ENCODE results near the gene KLRC3. TPM values are rescaled to one million over a fixed set of nuclear protein-coding genes. Genes with fewer than 3 reads are reported as not detected.
"Not testable (repeated sequence)": the region's sequence is repeated elsewhere in the genome, so short reads cannot be mapped to it uniquely, and the experiment has no call there.

KLRC3 gene
- total RNA-seq, 4 donors from 2014 or later, result 1.5 TPM; not detected in 3

DNA sequence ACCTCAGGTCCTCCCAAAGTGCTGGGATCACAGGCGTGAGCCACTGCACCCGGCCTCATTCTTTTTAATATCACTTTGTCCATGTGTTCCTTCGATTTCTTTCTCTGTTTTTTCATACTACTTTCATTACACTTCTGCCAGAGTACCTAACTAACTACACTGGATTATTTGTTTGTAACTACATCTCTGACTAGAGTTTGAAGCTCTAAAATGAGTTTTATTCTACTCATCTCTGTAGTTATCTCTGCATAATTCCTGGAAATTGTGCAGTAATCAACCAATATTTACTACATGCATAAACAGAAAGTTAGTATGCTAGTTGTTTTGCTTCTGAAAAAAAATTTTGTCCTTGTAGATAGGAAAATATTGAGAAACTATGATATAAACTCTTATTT lies 45.8 kb downstream of the KLRC3 start:
- Histone ChIP-seq H3K27ac (no peak overlapping the region), H3K36me3 (no peaks in the 10 kb centered on the region), H3K27me3 (no peaks in the 10 kb centered on the region), H3K4me3 (no peak overlapping the region), H3K9me3 (no peaks in the 10 kb centered on the region), H3K4me1 (peaks cover 0 to 39% (median 8%) of the 10 kb centered on the region in 3 donors)
- WGBS, 2 donors, result 89 to 98% methylated on average over 3 of the region's 3 CpGs
- DNase-seq, result no peak
- intact Hi-C loops (cut with DNase I), result no loop called here
- TF ChIP-seq POLR2A (IDR thresholded peaks at IDR 0.05), result no peak
- TF ChIP-seq, protein P1, sequence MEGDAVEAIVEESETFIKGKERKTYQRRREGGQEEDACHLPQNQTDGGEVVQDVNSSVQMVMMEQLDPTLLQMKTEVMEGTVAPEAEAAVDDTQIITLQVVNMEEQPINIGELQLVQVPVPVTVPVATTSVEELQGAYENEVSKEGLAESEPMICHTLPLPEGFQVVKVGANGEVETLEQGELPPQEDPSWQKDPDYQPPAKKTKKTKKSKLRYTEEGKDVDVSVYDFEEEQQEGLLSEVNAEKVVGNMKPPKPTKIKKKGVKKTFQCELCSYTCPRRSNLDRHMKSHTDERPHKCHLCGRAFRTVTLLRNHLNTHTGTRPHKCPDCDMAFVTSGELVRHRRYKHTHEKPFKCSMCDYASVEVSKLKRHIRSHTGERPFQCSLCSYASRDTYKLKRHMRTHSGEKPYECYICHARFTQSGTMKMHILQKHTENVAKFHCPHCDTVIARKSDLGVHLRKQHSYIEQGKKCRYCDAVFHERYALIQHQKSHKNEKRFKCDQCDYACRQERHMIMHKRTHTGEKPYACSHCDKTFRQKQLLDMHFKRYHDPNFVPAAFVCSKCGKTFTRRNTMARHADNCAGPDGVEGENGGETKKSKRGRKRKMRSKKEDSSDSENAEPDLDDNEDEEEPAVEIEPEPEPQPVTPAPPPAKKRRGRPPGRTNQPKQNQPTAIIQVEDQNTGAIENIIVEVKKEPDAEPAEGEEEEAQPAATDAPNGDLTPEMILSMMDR (IDR thresholded peaks at IDR 0.05), result no peak

DNA sequence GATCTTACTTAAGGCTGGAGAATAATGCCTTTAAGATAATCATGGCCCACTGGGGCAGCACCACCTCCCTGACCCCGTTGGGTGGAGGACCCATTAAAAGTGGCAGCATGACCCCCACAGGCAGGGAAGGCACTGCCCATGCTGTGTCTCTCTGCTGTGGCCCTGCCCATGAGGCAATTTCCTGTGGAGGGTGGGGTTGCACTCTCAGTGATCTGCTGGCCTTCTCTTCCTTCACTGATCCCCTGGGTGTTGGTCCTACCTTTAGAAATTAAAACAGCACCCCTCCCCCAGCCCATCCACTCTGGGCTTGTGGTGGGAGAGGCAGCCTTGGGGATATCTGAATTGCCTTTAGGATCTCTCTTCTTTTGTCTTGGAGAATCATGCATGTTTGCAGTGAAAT lies 47.8 kb downstream of the KLRC3 start:
- Histone ChIP-seq H3K36me3 (no peaks in the 10 kb centered on the region), H3K4me1 (peaks cover 0 to 36% (median 8%) of the 10 kb centered on the region in 3 donors), H3K4me3 (no peak overlapping the region), H3K9me3 (no peaks in the 10 kb centered on the region), H3K27me3 (no peaks in the 10 kb centered on the region), H3K27ac (peak overlapping the region; percentile 35 to 60 (median 52))
- DNase-seq, result no peak
- 14 to 20% methylated on average over 1 of the region's 1 CpG for WGBS, 2 donors
- intact Hi-C loops (cut with DNase I), result no loop called here
- no peak for TF ChIP-seq POLR2A (IDR thresholded peaks at IDR 0.05)
- TF ChIP-seq, protein P1 (IDR thresholded peaks at IDR 0.05), result no peak

DNA sequence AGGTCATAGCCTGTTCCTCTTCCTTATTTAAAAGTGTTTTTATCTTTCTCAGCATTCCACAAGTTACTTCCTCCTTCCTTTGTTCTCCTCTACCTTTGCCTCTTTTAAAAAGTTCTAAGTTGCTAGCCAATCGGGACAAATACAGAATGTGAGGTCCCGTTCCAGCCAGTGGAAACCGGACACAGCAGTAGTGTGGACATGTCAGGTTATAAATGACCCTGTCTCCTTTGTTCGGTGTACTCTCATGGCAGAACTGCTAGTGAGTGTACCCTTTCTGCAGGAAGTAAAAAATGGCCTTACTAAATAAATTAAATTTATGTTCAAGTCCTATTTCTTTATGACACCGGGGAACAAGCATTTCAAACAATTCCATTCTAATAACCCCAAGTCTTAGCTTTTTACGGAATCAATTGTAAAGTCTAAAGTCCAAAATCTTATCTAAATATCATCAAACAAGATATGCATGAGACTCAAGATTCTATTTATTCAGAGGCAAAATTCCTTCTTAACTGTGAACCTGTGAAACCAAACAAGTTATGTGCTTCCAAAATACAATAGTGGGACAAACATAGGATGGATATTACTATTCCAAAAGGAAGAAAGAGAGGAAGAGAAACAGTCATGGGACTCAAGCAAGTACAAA lies 48.4 kb downstream of the KLRC3 start:
- intact Hi-C loops (cut with DNase I); H3K27me3 ChIP-seq; H3K4me3 ChIP-seq; H3K9me3 ChIP-seq; DNase-seq; H3K36me3 ChIP-seq: not testable (repeated sequence)
- 31 to 35% methylated on average over 6 of the region's 6 CpGs for WGBS, 2 donors
- Histone ChIP-seq H3K4me1 (peaks cover 0 to 37% (median 8%) of the 10 kb centered on the region in 3 donors), H3K27ac (peak overlapping the region in 3 of 4 donors; percentile 43 to 60 (median 60))

DNA sequence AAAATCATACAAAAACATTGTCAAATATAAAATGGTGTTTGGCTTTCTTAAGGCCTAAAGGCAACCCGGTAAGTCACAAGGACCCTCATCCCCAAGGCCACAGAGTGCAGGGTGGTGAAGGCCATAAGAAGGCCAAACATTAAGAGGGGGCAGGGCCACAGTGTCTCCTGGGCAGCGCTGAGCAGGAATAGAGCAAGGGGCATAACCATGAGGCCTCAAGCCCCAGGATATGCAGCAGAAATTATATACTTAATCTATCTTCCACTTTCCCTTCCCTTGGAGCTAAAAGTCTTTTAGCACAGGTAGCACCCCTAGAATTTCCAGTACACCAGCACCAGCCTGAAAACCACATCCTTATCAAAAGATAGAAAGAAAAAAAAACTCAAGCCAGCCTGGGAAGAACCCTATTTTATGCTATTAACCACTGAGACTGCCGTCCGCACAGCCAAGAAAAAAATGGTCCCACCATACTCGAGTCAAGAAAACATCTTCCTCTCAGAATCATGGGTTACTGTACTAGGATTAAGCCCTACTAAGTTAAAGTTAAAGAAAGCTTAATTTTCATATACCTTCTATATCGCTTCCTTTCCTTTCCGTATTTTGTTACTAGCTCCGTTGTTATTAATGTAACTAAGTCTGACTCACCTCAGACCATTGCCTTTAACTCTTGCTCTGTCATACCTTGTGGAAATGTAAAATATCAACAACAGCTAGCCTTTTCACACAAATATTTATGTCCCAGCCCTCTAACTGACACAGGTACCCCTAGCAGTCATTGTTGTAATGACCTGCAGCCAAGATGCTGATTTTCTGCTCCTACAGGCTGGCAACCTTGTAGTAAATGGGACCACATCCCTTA lies 50.6 kb downstream of the KLRC3 start:
- WGBS, 2 donors, result 75 to 80% methylated on average over 8 of the region's 8 CpGs
- TF ChIP-seq POLR2A (IDR thresholded peaks at IDR 0.05), result no peak
- TF ChIP-seq, protein P1 (IDR thresholded peaks at IDR 0.05), result no peak
- DNase-seq, result no peak
- Histone ChIP-seq H3K36me3 (no peaks in the 10 kb centered on the region), H3K4me3 (no peak overlapping the region), H3K4me1 (peaks cover 9 to 58% (median 19%) of the 10 kb centered on the region in 3 donors), H3K27ac (peak overlapping the region in 3 of 4 donors; percentile 1 to 60 (median 60)), H3K9me3 (no peaks in the 10 kb centered on the region), H3K27me3 (no peaks in the 10 kb centered on the region)
- intact Hi-C loops (cut with DNase I), result no loop called here

DNA sequence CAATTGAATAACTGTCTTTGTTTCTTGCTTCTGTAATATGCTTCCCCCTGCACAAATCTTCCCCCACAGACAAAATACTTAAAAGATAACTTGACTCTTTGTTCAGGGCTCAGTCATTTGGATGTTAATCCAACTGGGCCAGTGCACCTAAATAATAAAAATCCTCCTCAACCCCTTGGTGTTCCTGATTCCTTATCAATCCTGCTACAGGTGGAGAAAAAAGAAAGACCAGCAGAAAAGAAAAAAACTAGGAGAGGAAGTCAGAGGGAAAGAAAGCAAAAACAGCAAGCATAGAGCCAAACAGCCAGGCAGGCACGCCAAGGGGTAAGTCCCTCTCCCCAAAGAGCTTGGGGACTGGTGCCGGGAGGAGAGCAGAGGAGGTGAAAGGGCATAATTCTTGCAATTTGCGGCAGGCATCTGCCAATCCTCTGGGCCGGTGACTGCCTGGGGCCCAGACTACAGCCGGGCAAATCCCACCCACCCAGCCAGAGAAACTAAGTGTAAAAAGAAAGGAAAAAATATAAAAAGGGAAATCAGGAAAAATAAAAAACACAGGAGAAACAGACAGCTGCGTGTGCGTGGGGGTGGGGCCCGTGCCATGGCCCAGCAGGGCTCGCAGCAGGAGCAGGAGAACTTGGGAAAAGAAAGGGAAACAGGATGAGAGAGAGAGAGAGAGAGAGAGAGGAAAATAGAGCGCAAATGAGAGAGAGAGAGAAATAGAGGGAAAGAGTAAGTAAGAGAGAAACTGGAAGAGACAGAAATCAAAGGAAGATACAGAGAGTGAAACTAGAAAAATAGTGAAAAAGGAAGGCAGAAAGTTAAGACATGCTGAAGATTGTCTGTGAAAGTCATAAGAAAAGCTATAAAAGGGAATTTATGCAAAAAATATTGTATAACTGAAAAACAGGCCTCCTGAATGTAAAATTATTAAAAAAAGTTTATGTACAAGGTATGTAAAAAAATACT lies 51.9 kb downstream of the KLRC3 start:
- Histone ChIP-seq H3K4me1 (peaks cover 9 to 68% (median 23%) of the 10 kb centered on the region in 3 donors), H3K27me3 (no peaks in the 10 kb centered on the region), H3K4me3 (no peak overlapping the region), H3K27ac (peak overlapping the region in 1 of 4 donors; percentile 42), H3K36me3 (no peaks in the 10 kb centered on the region), H3K9me3 (no peaks in the 10 kb centered on the region)
- WGBS, 2 donors, result 85 to 89% methylated on average over 5 to 10 of the region's 10 CpGs
- TF ChIP-seq, protein P1 (IDR thresholded peaks at IDR 0.05), result no peak
- no peak for TF ChIP-seq POLR2A (IDR thresholded peaks at IDR 0.05)
- intact Hi-C loops (cut with DNase I), result no loop called here
- no peak for DNase-seq

DNA sequence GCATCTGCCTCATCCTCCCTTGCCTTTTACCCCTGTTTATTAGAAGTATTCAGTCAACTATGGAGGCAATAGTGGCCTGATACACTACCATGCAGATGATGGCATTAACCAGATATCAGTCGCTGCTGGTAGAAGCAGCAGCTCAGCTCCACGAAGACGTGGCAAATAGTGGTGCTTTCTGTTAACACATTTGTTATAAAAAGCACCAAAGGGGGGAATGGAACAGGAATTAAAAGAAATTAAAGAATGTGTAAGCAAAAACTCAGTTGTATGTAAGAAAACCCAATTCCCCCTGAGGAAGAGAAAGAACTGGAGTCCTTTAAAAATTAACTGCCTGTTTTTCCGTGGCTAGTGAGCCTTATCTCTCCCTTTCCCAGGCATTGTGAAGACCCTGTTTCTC lies 52.7 kb downstream of the KLRC3 start:
- 66 to 72% methylated on average over 4 of the region's 4 CpGs for whole genome bisulfite sequencing, 2 donors
- H3K4me1 ChIP-seq, result peaks cover 9 to 72% (median 27%) of the 10 kb centered on the region in 3 donors
- DNase-seq; H3K36me3 ChIP-seq; H3K27me3 ChIP-seq; H3K9me3 ChIP-seq; H3K4me3 ChIP-seq; intact Hi-C loops (cut with DNase I); H3K27ac ChIP-seq: not testable (repeated sequence)
